SU-DHL-6 (cell line): ENCODE data around the gene PXK.

Source experiments
- CTCF ChIP-seq: fragments of 200-600 bp; sonication (generic); IDR thresholded peaks from one replicate; pipeline ENCODE4 v1.5.1; 2017; ENCODE audit warnings: antibody characterized with exemption, mild to moderate bottlenecking, low read length, moderate library complexity; ENCODE audit not compliant: insufficient read depth, poor library complexity, severe bottlenecking
- EZH2phosphoT487 ChIP-seq: fragments of 200-600 bp; sonication (generic), shearing (Covaris generic); conservative IDR thresholded peaks from 2 replicates; pipeline ENCODE4 v1.6.1; 2018; ENCODE audit warnings: mild to moderate bottlenecking, antibody characterized with exemption, low read length, moderate library complexity, mixed read lengths

- TF ChIP-seq CTCF (no peak), EZH2phosphoT487 (no peak)
Measured at GRCh38 chr3:58387650-58388546, 55.2 kb downstream of the PXK start.
